HS-5 (cell line): ENCODE measurements around the gene PDGFC.
A peak's percentile ranks its signal among the peaks of the same experiment; 100 is the strongest.

Experiments used
- DNase-seq: peaks from one replicate; pipeline ENCODE4 v3.0.0-alpha.2; 2012; ENCODE audit warnings: low read depth

The PDGFC gene

GRCh38 chr4:156971676-156972378 lies at the start of gene PDGFC:
TSS of gene PDGFC (minus strand) at chr4:156971799. CDS start at chr4:156970903, 896 bp downstream.
- DNase-seq, result no peak

DNA sequence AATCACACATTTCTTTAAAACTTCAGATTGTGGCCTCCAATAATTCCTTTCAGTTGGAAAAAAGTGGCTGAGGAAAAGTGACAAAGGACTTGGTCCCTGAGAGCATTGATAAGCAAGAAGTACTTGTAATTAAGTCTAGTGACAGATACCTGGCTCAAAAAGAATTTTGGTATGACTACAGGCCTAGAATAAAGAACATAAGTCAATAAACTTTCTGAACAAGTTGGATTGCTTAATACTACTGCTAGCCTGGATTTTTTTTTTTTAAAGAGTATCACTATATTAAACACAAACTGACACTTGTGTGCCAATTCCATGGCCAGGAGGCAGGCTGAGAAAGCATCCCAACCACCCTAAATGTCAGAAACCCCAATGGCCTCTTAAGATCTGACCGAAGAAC lies 49.3 kb upstream of the PDGFC start:
- DNase-seq, result no peak

- DNase-seq, result no peak
Observed at GRCh38 chr4:157018920-157019490, 47.4 kb upstream of the PDGFC start.

GRCh38 chr4:157014621-157015591 lies 43.3 kb upstream of the PDGFC start:
- peak; percentile 55 for DNase-seq

DNA sequence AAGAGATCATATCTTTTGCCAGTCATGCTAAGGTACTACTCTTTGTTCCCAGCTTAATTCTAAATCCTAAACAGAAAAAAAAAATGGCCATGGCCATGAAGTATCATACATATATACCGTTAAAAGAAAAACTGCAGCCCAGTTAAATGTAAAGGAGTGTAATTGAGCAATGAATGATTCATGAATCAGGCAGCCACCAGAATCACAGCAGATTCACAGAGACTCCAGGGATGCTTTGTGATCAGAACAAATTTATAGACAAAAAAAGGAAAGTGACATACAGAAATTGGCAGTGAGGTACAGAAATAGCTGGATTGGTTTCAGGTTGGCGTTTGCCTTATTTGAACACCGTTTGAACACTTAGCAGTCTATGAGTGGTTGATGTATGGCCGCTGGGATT lies 42.1 kb upstream of the PDGFC start:
- no peak for DNase-seq

- no peak for DNase-seq
Observed at GRCh38 chr4:157012781-157013180, 41.2 kb upstream of the PDGFC start.

- no peak for DNase-seq
Observed at GRCh38 chr4:157012296-157012695, 40.7 kb upstream of the PDGFC start.

DNA sequence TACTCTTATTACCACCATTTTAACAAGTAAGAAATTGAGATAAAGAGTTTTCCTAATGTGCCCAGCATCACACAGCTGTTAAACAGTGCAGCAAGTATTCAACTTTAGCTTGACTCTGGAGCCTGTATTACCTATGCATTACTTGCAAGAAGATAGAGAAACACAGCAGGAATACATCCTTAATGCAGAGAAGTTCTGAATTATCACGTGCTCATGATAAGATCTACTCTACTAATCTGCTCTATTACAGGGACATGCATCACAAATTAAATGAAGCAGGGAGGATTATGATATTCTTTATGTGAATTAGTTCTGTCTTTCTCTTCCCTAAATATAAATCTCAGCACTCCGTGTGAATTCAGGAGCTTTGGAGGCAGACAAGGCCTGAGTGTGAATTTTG lies 39.0 kb upstream of the PDGFC start:
- no peak for DNase-seq

- no peak for DNase-seq
Observed at GRCh38 chr4:157005831-157006230, 34.2 kb upstream of the PDGFC start.

GRCh38 chr4:157005193-157005592 lies 33.6 kb upstream of the PDGFC start:
- DNase-seq, result no peak

DNA sequence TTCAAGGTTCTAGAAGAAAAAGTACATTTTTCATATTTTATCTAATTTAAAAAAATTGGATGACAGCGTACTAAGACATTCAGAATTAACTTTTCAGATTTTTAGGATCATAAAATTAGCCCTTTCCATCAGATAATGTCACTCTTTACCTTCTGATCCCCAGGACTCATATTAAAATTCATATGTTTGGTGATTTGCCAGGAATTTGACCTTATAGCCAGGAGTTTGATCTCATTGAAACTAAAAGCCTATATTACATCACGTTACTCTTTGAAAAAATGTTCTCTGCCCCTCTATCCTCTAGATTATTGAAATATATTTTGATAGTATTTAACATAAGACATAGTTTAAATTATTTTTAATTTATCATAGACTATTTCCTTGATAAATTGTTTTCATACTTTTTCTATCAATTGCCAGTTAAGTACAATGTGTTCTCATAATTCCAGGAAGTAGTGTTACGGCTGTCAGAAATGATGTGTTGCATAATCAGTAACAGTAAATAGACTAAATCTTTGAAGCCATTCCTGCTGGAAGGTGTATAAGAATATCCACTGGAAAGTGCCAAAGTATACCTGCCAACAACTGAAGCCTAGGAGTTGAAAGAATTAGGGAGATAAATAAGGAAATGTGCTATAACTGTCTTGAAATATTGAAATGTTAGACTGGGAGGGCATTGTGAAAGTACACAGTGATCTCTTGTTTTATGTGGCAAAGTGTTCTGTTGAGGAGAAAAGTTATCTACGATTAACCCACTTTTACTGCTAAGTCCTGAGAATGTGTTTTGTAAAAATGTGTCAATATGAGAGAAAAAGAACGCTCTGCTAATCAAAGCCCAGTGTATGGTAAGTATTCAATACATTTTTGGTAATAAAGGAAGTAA lies 32.9 kb upstream of the PDGFC start:
- DNase-seq, result no peak

- peak; percentile 99 for DNase-seq
Observed at GRCh38 chr4:156999175-156999517, 27.5 kb upstream of the PDGFC start.

DNA sequence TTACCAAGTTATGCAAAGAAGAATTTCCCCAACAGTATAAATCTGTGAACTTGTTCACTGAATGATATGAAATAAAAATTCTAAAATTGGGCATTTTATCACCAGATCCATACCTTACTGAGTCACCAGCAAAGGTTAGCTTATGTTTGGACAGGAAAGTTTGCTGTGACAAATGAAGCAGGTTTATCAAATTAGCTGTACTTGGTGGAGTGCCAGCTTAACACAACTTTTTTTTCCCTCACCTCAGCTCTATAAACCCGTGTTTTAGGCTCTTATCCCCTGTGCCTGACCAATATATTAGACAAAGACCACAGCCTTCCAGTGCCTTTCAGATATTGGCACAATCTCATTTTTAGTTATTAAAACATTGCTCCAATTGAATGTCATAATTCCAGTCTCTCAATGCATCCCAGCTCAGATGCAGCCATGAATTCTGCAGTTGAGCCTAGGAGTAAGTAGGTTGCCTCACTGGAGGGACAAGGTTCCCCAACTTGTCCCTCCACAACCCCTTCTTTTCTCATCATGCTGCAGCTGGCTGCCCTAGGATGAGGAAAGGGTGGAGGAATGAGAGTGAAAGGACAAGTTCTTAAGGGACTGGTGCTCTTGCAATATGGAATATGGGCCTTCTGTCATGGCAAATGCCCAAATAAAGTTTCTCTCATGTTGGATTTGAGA lies 27.0 kb upstream of the PDGFC start:
- DNase-seq, result no peak

GRCh38 chr4:156992943-156993342 lies 21.3 kb upstream of the PDGFC start:
- no peak for DNase-seq

GRCh38 chr4:156991161-156991560 lies 19.6 kb upstream of the PDGFC start:
- no peak for DNase-seq

DNA sequence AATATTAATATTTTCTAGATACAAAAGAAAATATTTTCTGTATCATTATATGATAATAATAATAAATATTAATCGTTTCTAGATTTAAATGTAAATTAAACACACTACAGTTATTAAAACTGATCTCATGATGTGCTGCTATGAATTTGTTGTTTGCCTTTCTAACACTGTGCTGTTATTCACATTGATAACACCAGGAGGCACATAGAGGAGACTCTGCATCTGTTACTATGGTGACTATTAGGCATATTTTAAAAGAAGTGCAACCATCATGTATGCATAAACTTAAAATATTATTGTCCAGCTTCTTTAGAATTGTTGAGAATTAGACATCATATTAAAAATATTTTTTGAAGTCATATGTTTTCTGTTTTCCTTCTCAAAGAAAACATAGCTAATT lies 11.8 kb upstream of the PDGFC start:
- no peak for DNase-seq

DNA sequence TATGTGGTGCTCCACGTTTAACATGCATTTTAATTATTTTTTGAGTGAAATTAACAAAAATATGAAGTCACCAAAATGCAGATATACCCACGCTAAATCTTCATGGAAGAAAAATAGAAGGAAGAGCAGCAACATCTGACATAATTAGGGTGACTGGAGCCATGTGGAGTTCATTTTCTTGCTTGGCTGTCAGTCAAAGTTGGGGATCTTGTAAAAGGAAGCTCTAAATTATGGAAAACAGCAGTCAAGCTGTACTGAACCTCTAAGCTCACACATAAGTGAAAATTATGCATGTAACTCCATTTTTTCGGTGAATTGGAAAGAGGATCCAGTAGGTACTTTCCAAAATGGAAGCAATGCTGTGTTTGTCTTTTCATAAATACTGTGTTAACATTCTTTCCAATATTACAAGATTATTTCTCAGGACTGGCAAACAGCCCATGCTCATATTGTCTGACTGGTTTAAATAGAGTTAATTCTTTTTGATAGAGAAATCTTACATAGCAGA lies 9.7 kb upstream of the PDGFC start:
- no peak for DNase-seq

DNA sequence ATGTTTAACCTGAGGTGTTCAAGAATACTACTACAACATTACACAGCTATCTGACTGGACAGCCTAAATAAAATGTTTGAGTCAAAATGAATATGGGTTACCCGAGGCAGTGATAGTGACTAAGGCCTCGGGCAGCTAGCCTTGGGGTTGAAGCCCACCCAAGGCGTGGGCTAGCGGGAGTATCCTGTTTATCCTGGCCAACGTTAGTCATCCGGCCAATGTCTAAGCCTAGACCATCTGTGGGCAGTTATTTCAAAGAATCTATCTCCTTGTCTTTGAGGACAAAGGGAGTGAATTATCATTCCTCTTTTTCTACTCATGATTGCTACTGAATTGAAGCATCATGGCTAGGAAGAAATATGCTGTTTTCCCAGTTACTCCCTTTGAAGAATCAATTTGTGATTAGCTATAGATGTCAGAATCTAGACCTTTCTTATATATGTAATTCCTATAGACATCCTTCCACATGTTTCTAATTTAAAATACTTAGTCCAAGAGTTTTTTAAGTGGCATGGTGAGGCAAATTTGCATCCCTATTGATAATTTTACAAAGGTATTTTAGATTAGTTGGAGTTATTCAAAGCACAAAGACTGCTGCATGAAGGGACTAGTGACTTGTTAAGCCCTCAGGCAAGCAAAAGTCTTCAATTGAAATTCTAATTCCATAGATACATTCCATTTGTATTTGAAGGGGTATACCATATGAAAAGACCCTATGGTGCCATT lies 6.0 kb upstream of the PDGFC start:
- peak; percentile 93 for DNase-seq

- peak; percentile 80 for DNase-seq
Observed at GRCh38 chr4:156976147-156976546, 4.5 kb upstream of the PDGFC start.

- no peak for DNase-seq
Observed at GRCh38 chr4:156975686-156976085, 4.1 kb upstream of the PDGFC start.
